Gastrocnemius medialis (tissue), 4 donors: ENCODE measurements around the gene ASB2.
A peak's percentile ranks its signal among the peaks of the same experiment; 100 is the strongest.

Source experiments
- CTCF ChIP-seq, 5 experiments: fragments of 450-650 bp in 3 of 5; fragments of 200-600 bp in 2 of 5; sonication (generic) in 2 of 5; IDR thresholded peaks in 4 of 5; conservative IDR thresholded peaks in 1 of 5; 1 replicate in 4 of 5; 2 replicates in 1 of 5; pipeline ENCODE4 v1.5.1; 2016 to 2019; ENCODE audit warnings: antibody characterized with exemption in 5 of 5, mild to moderate bottlenecking in 3 of 5, moderate library complexity in 3 of 5
- POLR2A ChIP-seq, 2 donors: fragments of 450-650 bp; IDR thresholded peaks; one replicate each; pipeline ENCODE4 v1.6.1; 2017; ENCODE audit warnings: antibody characterized with exemption in 2 of 2, mild to moderate bottlenecking in 2 of 2, moderate library complexity in 2 of 2

GRCh38 chr14:93994919-93995682 lies 18.7 kb upstream of the ASB2 start:
- no peak for TF ChIP-seq CTCF (IDR thresholded peaks at IDR 0.05 in 4 of 5, conservative IDR thresholded peaks at IDR 0.05 in 1 of 5)
- peak; percentile 54 to 56 for TF ChIP-seq POLR2A (IDR thresholded peaks at IDR 0.05)
